Smooth muscle cell (in vitro differentiated cells): ENCODE results near the gene FOCAD. TPM values are rescaled to one million over a fixed set of nuclear protein-coding genes. Genes with fewer than 3 reads are reported as not detected.

ENCODE experiments used
- DNase-seq: peaks from one replicate; lab custom pipeline; 2025; ENCODE audit not compliant: unreplicated experiment; lab: John Stamatoyannopoulos, UW
- H2AFZ ChIP-seq: fragments of 200-600 bp; sonication (generic); 2 replicates; pipeline ENCODE4 v1.6.0; 2016; ENCODE audit warnings: antibody characterized with exemption, low read depth, mild to moderate bottlenecking
- H3F3A ChIP-seq: fragments of 200-600 bp; sonication (generic); 2 replicates; pipeline ENCODE4 v1.6.0; 2017; ENCODE audit warnings: antibody characterized with exemption, low read depth
- H3K27ac ChIP-seq: fragments of 200-600 bp; sonication (generic); 2 replicates; pipeline ENCODE4 v1.5.1; 2016; ENCODE audit warnings: low read depth, mild to moderate bottlenecking
- H3K27me3 ChIP-seq: fragments of 200-600 bp; sonication (generic); 2 replicates; pipeline ENCODE4 v1.6.1; 2016; ENCODE audit warnings: low read depth, mild to moderate bottlenecking
- H3K36me3 ChIP-seq: fragments of 200-600 bp; sonication (generic); 2 replicates; pipeline ENCODE4 v1.5.1; 2016; ENCODE audit warnings: low read depth
- H3K4me1 ChIP-seq: fragments of 200-600 bp; sonication (generic); 2 replicates; pipeline ENCODE4 v1.5.1; 2016; ENCODE audit warnings: low read depth
- H3K4me2 ChIP-seq: fragments of 200-600 bp; sonication (generic); 2 replicates; pipeline ENCODE4 v1.6.0; 2016; ENCODE audit warnings: mild to moderate bottlenecking
- H3K4me3 ChIP-seq: fragments of 200-600 bp; sonication (generic); 2 replicates; pipeline ENCODE4 v1.5.1; 2016; ENCODE audit warnings: mild to moderate bottlenecking
- H3K79me2 ChIP-seq: fragments of 200-600 bp; sonication (generic); 2 replicates; pipeline ENCODE4 v1.6.0; 2016; ENCODE audit warnings: low read depth, mild to moderate bottlenecking
- H3K9ac ChIP-seq: fragments of 200-600 bp; sonication (generic); 2 replicates; pipeline ENCODE4 v1.6.0; 2016; ENCODE audit warnings: low read depth
- H3K9me3 ChIP-seq: fragments of 200-600 bp; sonication (generic); replicated peaks from 2 replicates; pipeline ENCODE4 v1.5.1; 2016; ENCODE audit warnings: low read depth
- H4K20me1 ChIP-seq: fragments of 200-600 bp; sonication (generic); 2 replicates; pipeline ENCODE4 v1.6.0; 2016; ENCODE audit warnings: low read depth
- CTCF ChIP-seq: fragments of 200-600 bp; sonication (generic); IDR thresholded peaks from 2 replicates; pipeline ENCODE4 v1.5.1; 2017; ENCODE audit warnings: borderline replicate concordance, mild to moderate bottlenecking, antibody characterized with exemption; ENCODE audit not compliant: insufficient read depth, poor library complexity, severe bottlenecking
- WGBS: methylation state at CpG from one replicate; pipeline ENCODE4 v1.1.7; 2016; ENCODE audit warnings: low lambda C conversion rate; 5-methylcytosine and 5-hydroxymethylcytosine counted together
- polyA plus RNA-seq: library from polyadenylated mRNA; unstranded; fragments of >200 nt; fragmentation: Nextera tagmentation; extraction: Ambion mirVana; gene quantifications from 2 replicates; pipeline ENCODE4 v1.2.1, GENCODE V29; 2016
- total RNA-seq: library from RNA; depleted of rRNA; stranded (reverse); fragments of >200 nt; gene quantifications from 2 replicates; pipeline ENCODE4 v1.2.3, GENCODE V29; 2014

The FOCAD gene
- total and polyA plus RNA-seq, 2 experiments from 2014 or later = 31.0 to 106 TPM

- no peak overlapping the region for H3K27ac ChIP-seq
- no peak overlapping the region for H3K4me3 ChIP-seq
- no peaks in the 10 kb centered on the region for H3F3A ChIP-seq
- 98% methylated on average over 2 of the region's 2 CpGs for WGBS
- no peak for TF ChIP-seq CTCF
- no peaks in the 10 kb centered on the region for H3K27me3 ChIP-seq
- no peaks in the 10 kb centered on the region for H3K79me2 ChIP-seq
- peaks cover 21% of the 10 kb centered on the region for H3K36me3 ChIP-seq
- no peaks in the 10 kb centered on the region for H4K20me1 ChIP-seq
- no peak overlapping the region for H3K4me2 ChIP-seq
- H3K4me1 ChIP-seq = no peaks in the 10 kb centered on the region
- no peak overlapping the region for H2AFZ ChIP-seq
- no peaks in the 10 kb centered on the region for H3K9me3 ChIP-seq
- H3K9ac ChIP-seq = no peak overlapping the region
- DNase-seq = no peak
These were observed 312.8 kb downstream of the FOCAD start for GRCh38 chr9:20996809-20997208.

GRCh38 chr9:20997503-20998076 lies 313.5 kb downstream of the FOCAD start:
- H3F3A ChIP-seq = no peaks in the 10 kb centered on the region
- no peaks in the 10 kb centered on the region for H3K27me3 ChIP-seq
- H3K4me3 ChIP-seq = no peak overlapping the region
- no peak overlapping the region for H2AFZ ChIP-seq
- WGBS = 97% methylated on average over 2 of the region's 2 CpGs
- H3K27ac ChIP-seq = no peak overlapping the region
- no peak overlapping the region for H3K4me2 ChIP-seq
- H3K79me2 ChIP-seq = no peaks in the 10 kb centered on the region
- H4K20me1 ChIP-seq = no peaks in the 10 kb centered on the region
- TF ChIP-seq CTCF = no peak
- H3K9ac ChIP-seq = no peak overlapping the region
- H3K36me3 ChIP-seq = peaks cover 21% of the 10 kb centered on the region
- H3K4me1 ChIP-seq = no peaks in the 10 kb centered on the region
- DNase-seq = no peak
- no peaks in the 10 kb centered on the region for H3K9me3 ChIP-seq

- no peak overlapping the region for H3K27ac ChIP-seq
- TF ChIP-seq CTCF = no peak
- H3F3A ChIP-seq = no peaks in the 10 kb centered on the region
- H3K9ac ChIP-seq = no peak overlapping the region
- no peak overlapping the region for H3K4me3 ChIP-seq
- no peaks in the 10 kb centered on the region for H3K79me2 ChIP-seq
- no peak overlapping the region for H3K4me2 ChIP-seq
- 70% methylated on average over 1 of the region's 1 CpG for WGBS
- H3K4me1 ChIP-seq = no peaks in the 10 kb centered on the region
- H3K36me3 ChIP-seq = peaks cover 19% of the 10 kb centered on the region
- no peaks in the 10 kb centered on the region for H3K9me3 ChIP-seq
- no peak overlapping the region for H2AFZ ChIP-seq
- H4K20me1 ChIP-seq = no peaks in the 10 kb centered on the region
- no peak for DNase-seq
- no peaks in the 10 kb centered on the region for H3K27me3 ChIP-seq
These were observed 317.5 kb downstream of the FOCAD start for GRCh38 chr9:21001581-21001980.

DNA sequence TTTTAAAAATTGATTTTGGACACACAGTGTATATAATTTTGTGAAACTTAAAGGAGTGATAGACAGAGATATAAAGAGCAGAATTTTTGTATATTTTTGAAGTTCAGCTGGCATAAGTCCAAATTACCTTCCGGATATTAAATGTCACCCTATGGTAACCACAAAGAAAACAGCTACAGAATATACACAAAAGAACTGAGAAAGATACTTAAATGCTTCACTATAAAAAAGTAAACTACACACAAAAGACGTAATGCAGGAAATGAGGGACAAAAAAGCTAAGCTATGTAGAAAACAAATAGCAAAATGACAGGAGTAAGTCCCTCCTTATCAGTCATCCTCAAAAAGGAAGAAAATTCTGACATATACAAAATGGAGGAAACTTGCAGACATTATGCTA lies 318.0 kb downstream of the FOCAD start:
- Histone ChIP-seq H3K4me1 (no peaks in the 10 kb centered on the region), H3K9me3 (no peaks in the 10 kb centered on the region), H3K27me3 (no peaks in the 10 kb centered on the region), H3K27ac (no peak overlapping the region), H3K79me2 (no peaks in the 10 kb centered on the region), H3K9ac (no peak overlapping the region), H2AFZ (no peak overlapping the region), H3K4me3 (no peak overlapping the region), H4K20me1 (no peaks in the 10 kb centered on the region), H3K36me3 (peaks cover 14% of the 10 kb centered on the region), H3K4me2 (no peak overlapping the region), H3F3A (no peaks in the 10 kb centered on the region)
- DNase-seq = no peak
- WGBS = 96% methylated on average over 2 of the region's 2 CpGs
- no peak for TF ChIP-seq CTCF
